Spleen (tissue), 7 donors: ENCODE measurements around the gene PDXDC1.
"Not testable (repeated sequence)": the region's sequence is repeated elsewhere in the genome, so short reads cannot be mapped to it uniquely, and the experiment has no call there.

Experiments
- POLR2A ChIP-seq, 3 donors: fragments of 450-650 bp; IDR thresholded peaks; one replicate each; pipeline ENCODE4 v1.5.1; 2017; ENCODE audit warnings: antibody characterized with exemption in 3 of 3, mild to moderate bottlenecking in 1 of 3
- POLR2AphosphoS5 ChIP-seq, 3 donors: sonication (generic); formaldehyde crosslinking; IDR thresholded peaks; one replicate each; pipeline ENCODE4 v1.5.1; 2017; ENCODE audit warnings: antibody characterized with exemption in 3 of 3
- TF ChIP-seq, protein P1 (sequence below), 11 experiments: fragments of 200-600 bp in 7 of 11; fragments of 450-650 bp in 4 of 11; sonication (generic) in 4 of 11; IDR thresholded peaks in 8 of 11; conservative IDR thresholded peaks in 3 of 11; 1 replicate in 7 of 11; 2 replicates in 4 of 11; pipeline versions ENCODE4 v1.4.0 to v1.8.0; 2016 to 2021; ENCODE audit warnings: antibody characterized with exemption in 11 of 11, inconsistent platforms in 4 of 11, mild to moderate bottlenecking in 1 of 11
- donor health status: DM: no; HTN: no; CAD: no; lungs with moderate emphysema.
- donor health status: DM: no; HTN: no; CAD: no.
- donor health status: DM: no; HTN: no; CAD: no.

DNA sequence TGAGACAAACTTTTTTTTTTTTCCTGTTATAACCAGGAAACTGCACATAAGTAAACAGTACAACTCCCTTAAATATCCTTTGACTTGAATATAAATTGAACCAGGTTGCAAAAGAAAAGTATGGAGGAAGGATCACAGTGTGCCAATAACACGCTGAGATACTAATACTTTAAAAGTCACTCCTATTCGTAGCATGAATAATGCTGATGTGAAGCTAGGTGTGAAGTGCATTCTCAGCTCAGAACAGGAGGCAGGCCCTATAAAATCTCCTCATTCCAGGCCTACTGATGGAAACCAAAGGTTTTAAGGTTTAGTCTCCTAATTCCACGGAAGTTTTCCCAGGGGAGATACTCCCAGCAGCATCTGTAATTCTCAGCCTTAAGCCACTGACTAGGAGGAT is 25.0 kb downstream of the PDXDC1 start:
- TF ChIP-seq, protein P1, sequence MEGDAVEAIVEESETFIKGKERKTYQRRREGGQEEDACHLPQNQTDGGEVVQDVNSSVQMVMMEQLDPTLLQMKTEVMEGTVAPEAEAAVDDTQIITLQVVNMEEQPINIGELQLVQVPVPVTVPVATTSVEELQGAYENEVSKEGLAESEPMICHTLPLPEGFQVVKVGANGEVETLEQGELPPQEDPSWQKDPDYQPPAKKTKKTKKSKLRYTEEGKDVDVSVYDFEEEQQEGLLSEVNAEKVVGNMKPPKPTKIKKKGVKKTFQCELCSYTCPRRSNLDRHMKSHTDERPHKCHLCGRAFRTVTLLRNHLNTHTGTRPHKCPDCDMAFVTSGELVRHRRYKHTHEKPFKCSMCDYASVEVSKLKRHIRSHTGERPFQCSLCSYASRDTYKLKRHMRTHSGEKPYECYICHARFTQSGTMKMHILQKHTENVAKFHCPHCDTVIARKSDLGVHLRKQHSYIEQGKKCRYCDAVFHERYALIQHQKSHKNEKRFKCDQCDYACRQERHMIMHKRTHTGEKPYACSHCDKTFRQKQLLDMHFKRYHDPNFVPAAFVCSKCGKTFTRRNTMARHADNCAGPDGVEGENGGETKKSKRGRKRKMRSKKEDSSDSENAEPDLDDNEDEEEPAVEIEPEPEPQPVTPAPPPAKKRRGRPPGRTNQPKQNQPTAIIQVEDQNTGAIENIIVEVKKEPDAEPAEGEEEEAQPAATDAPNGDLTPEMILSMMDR (IDR thresholded peaks at IDR 0.05 in 8 of 11, conservative IDR thresholded peaks at IDR 0.05 in 3 of 11), result not testable (repeated sequence)
- not testable (repeated sequence) for TF ChIP-seq POLR2A, POLR2AphosphoS5 (IDR thresholded peaks at IDR 0.05)
